GM23248 (cell line): ENCODE data around the gene PEX7.

Source experiments
- EZH2 ChIP-seq: fragments of 200-600 bp; sonication (generic); IDR thresholded peaks from 2 replicates; pipeline ENCODE4 v1.6.1; 2018; ENCODE audit warnings: antibody characterized with exemption, mild to moderate bottlenecking; ENCODE audit not compliant: insufficient read depth, poor library complexity, severe bottlenecking
- EZH2phosphoT487 ChIP-seq: fragments of 200-600 bp; sonication (generic); IDR thresholded peaks from 2 replicates; pipeline ENCODE4 v1.6.1; 2018; ENCODE audit warnings: antibody characterized with exemption, moderate library complexity, mild to moderate bottlenecking, low read depth; ENCODE audit not compliant: insufficient read depth

GRCh38 chr6:136959471-136959891 lies 137.1 kb downstream of the PEX7 start:
- TF ChIP-seq EZH2phosphoT487: no peak
- no peak for TF ChIP-seq EZH2
